NT2/D1 (cell line): ENCODE data around the gene CNR2.

Experiments
- DNase-seq: peaks from one replicate; pipeline ENCODE4 v3.0.0-alpha.2; 2011; ENCODE audit warnings: low read depth, low spot score
- H3K27me3 ChIP-seq: 2 replicates; pipeline ENCODE4 v1.6.0; 2011; ENCODE audit warnings: mild to moderate bottlenecking; ENCODE audit not compliant: insufficient read length, insufficient read depth
- H3K36me3 ChIP-seq: 2 replicates; pipeline ENCODE4 v1.6.1; 2011; ENCODE audit warnings: mild to moderate bottlenecking, low read length, mixed read lengths; ENCODE audit not compliant: insufficient read depth, insufficient read length
- H3K4me1 ChIP-seq: 2 replicates; pipeline ENCODE4 v1.5.1; 2011; ENCODE audit not compliant: insufficient read depth, insufficient read length
- H3K4me3 ChIP-seq: 2 replicates; pipeline ENCODE4 v1.5.1; 2011; ENCODE audit warnings: low read depth; ENCODE audit not compliant: insufficient read length
- H3K9ac ChIP-seq: 2 replicates; pipeline ENCODE4 v1.6.0; 2011; ENCODE audit warnings: low read depth; ENCODE audit not compliant: insufficient read length
- H3K9me3 ChIP-seq: 2 replicates; pipeline ENCODE4 v1.5.1; 2011; ENCODE audit warnings: mild to moderate bottlenecking, low read length; ENCODE audit not compliant: insufficient read depth
- SUZ12 ChIP-seq: IDR thresholded peaks from 2 replicates; pipeline ENCODE4 v1.6.1; 2011; ENCODE audit not compliant: insufficient read length, insufficient read depth; ENCODE audit errors: extremely low read depth
- YY1 ChIP-seq: IDR thresholded peaks from 2 replicates; pipeline ENCODE4 v1.6.1; 2011; ENCODE audit not compliant: insufficient read length, insufficient read depth
- ZNF274 ChIP-seq: IDR thresholded peaks from 2 replicates; pipeline ENCODE4 v1.6.1; 2011; ENCODE audit warnings: mild to moderate bottlenecking, low read depth, low read length

CNR2 gene

GRCh38 chr1:23875382-23875781 is 37.8 kb downstream of the CNR2 start:
- no peaks in the 10 kb centered on the region for H3K4me1 ChIP-seq
- peaks cover 31% of the 10 kb centered on the region for H3K9me3 ChIP-seq
- no peak for DNase-seq
- TF ChIP-seq SUZ12 = no peak
- TF ChIP-seq ZNF274 = no peak
- no peak overlapping the region for H3K9ac ChIP-seq
- no peaks in the 10 kb centered on the region for H3K27me3 ChIP-seq
- H3K4me3 ChIP-seq = no peak overlapping the region
- H3K36me3 ChIP-seq = no peaks in the 10 kb centered on the region

GRCh38 chr1:23872421-23872820 is 40.7 kb downstream of the CNR2 start:
- Histone ChIP-seq H3K27me3 (peaks cover 22% of the 10 kb centered on the region), H3K9me3 (peaks cover 6% of the 10 kb centered on the region; the same call in 1 of the 2 replicates), H3K36me3 (no peaks in the 10 kb centered on the region), H3K4me1 (no peaks in the 10 kb centered on the region), H3K9ac (no peak overlapping the region), H3K4me3 (no peak overlapping the region)
- TF ChIP-seq YY1 (no peak), ZNF274 (no peak), SUZ12 (no peak)
- DNase-seq = no peak

- DNase-seq = no peak
- H3K9me3 ChIP-seq = no peaks in the 10 kb centered on the region
- H3K36me3 ChIP-seq = no peaks in the 10 kb centered on the region
- H3K4me3 ChIP-seq = no peak overlapping the region
- peaks cover 42% of the 10 kb centered on the region for H3K27me3 ChIP-seq
- no peaks in the 10 kb centered on the region for H3K4me1 ChIP-seq
- no peak for TF ChIP-seq SUZ12
- no peak for TF ChIP-seq ZNF274
- TF ChIP-seq YY1 = no peak
- H3K9ac ChIP-seq = no peak overlapping the region
Observed at GRCh38 chr1:23869051-23869450, 44.1 kb downstream of the CNR2 start.

GRCh38 chr1:23868557-23869016 is 44.6 kb downstream of the CNR2 start:
- Histone ChIP-seq H3K36me3 (no peaks in the 10 kb centered on the region), H3K9me3 (no peaks in the 10 kb centered on the region), H3K27me3 (peaks cover 42% of the 10 kb centered on the region), H3K4me1 (no peaks in the 10 kb centered on the region), H3K9ac (no peak overlapping the region), H3K4me3 (no peak overlapping the region)
- TF ChIP-seq ZNF274 (no peak), SUZ12 (no peak), YY1 (no peak)
- no peak for DNase-seq

GRCh38 chr1:23867895-23868556 is 45.1 kb downstream of the CNR2 start, which contains the start of gene FUCA1:
FUCA1 (minus strand) TSS chr1:23868290; CDS start chr1:23868286, 4 bp downstream.
- peak; percentile 96 for DNase-seq
- H3K4me3 ChIP-seq = peak within 1 kb of the TSS; percentile 78
- no peak for TF ChIP-seq YY1
- peak; percentile 86 for TF ChIP-seq SUZ12
- no peak for TF ChIP-seq ZNF274
- H3K4me1 ChIP-seq = no peaks in the 10 kb centered on the region
- H3K27me3 ChIP-seq = peaks cover 42% of the 10 kb centered on the region
- no peaks in the 10 kb centered on the region for H3K9me3 ChIP-seq
- H3K36me3 ChIP-seq = no peaks in the 10 kb centered on the region
- H3K9ac ChIP-seq = peak within 1 kb of the TSS; percentile 88

GRCh38 chr1:23867542-23867894 is 45.6 kb downstream of the CNR2 start:
- H3K4me3 ChIP-seq = peak overlapping the region; percentile 78
- H3K4me1 ChIP-seq = no peaks in the 10 kb centered on the region
- H3K9ac ChIP-seq = peak overlapping the region; percentile 88
- H3K27me3 ChIP-seq = peaks cover 42% of the 10 kb centered on the region
- no peaks in the 10 kb centered on the region for H3K36me3 ChIP-seq
- H3K9me3 ChIP-seq = no peaks in the 10 kb centered on the region
- TF ChIP-seq YY1 = no peak
- no peak for TF ChIP-seq SUZ12
- DNase-seq = no peak

- H3K9me3 ChIP-seq = no peaks in the 10 kb centered on the region
- H3K9ac ChIP-seq = no peak overlapping the region
- TF ChIP-seq SUZ12 (no peak), ZNF274 (no peak), YY1 (no peak)
- H3K4me3 ChIP-seq = no peak overlapping the region
- no peaks in the 10 kb centered on the region for H3K36me3 ChIP-seq
- H3K27me3 ChIP-seq = peaks cover 42% of the 10 kb centered on the region
- H3K4me1 ChIP-seq = no peaks in the 10 kb centered on the region
- DNase-seq = no peak
Observed at GRCh38 chr1:23865543-23865930, 47.6 kb downstream of the CNR2 start.
